ENCODE measurements around the gene LATS2.

GRCh38 chr13:21011378-21011777 lies 50.0 kb downstream of the LATS2 start:
- TF ChIP-seq CTCF (IDR thresholded peaks at IDR 0.05) (no peak), POLR2A (IDR thresholded peaks at IDR 0.05) (no peak)

Measured in esophagus squamous epithelium (tissue), 4 donors.